Stomach (tissue), 9 donors: ENCODE measurements around the gene BMPR1B. TPM values are rescaled to one million over a fixed set of nuclear protein-coding genes. Genes with fewer than 3 reads are reported as not detected.

Source experiments
- DNase-seq, 2 donors: peaks; one replicate each; pipeline versions ENCODE4 v3.0.0 to v3.0.0-alpha.2; 2013 to 2019
- H3K27ac ChIP-seq, 5 donors: fragments of 200-600 bp in 4 of 5; sonication (generic) in 4 of 5; one replicate each; pipeline ENCODE4 v1.5.1; 2013 to 2019; ENCODE audit warnings: mild to moderate bottlenecking in 1 of 5, moderate library complexity in 1 of 5
- H3K27me3 ChIP-seq, 3 donors: fragments of 200-600 bp; sonication (generic); one replicate each; pipeline ENCODE4 v1.5.1; 2017 to 2019; ENCODE audit warnings: mixed run types in 1 of 3
- H3K36me3 ChIP-seq, 4 donors: fragments of 200-600 bp; sonication (generic); 1 replicate in 3 of 4; 2 replicates in 1 of 4; pipeline ENCODE4 v1.5.1; 2016 to 2019
- H3K4me1 ChIP-seq, 4 donors: fragments of 200-600 bp; sonication (generic); one replicate each; pipeline ENCODE4 v1.5.1; 2016 to 2019
- H3K4me3 ChIP-seq, 4 donors: fragments of 200-600 bp; sonication (generic) in 3 of 4; one replicate each; pipeline ENCODE4 v1.5.1; 2016 to 2019; ENCODE audit warnings: mild to moderate bottlenecking in 1 of 4
- H3K9me3 ChIP-seq, 4 donors: fragments of 200-600 bp; sonication (generic); one replicate each; pipeline ENCODE4 v1.5.1; 2016 to 2019
- EP300 ChIP-seq: sonication (generic); formaldehyde crosslinking; IDR thresholded peaks from one replicate; pipeline ENCODE4 v1.6.1; 2017; ENCODE audit warnings: antibody characterized with exemption
- POLR2A ChIP-seq, 4 donors: fragments of 450-650 bp; IDR thresholded peaks; one replicate each; pipeline ENCODE4 v1.6.1; 2016; ENCODE audit warnings: antibody characterized with exemption in 4 of 4, control low read depth in 2 of 4, mild to moderate bottlenecking in 1 of 4, moderate library complexity in 1 of 4
- POLR2AphosphoS5 ChIP-seq, 3 donors: sonication (generic); formaldehyde crosslinking; IDR thresholded peaks; one replicate each; pipeline ENCODE4 v1.6.1; 2016; ENCODE audit warnings: antibody characterized with exemption in 3 of 3
- WGBS, 5 donors: extraction: QIAGEN DNeasy Blood & Tissue Kit in 3 of 5; methylation state at CpG; one replicate each; pipeline versions ENCODE4 v1.1.5 to v1.1.7; 2013 to 2018; 5-methylcytosine and 5-hydroxymethylcytosine counted together
- intact Hi-C: fragments of 100-400 bp; cut with DNase I; formaldehyde crosslinking; loops from one replicate; pipeline ENCODE4 v1.15.1; 2023; ENCODE audit warnings: low total_unique reads
- polyA plus RNA-seq, 3 donors: library from polyadenylated mRNA; stranded (reverse); fragments of 200-250 nt; gene quantifications; one replicate each; pipeline ENCODE4 v1.2.3, GENCODE V29; 2013
- total RNA-seq, 5 donors: library from RNA; depleted of rRNA; stranded (reverse); fragments of >200 nt; gene quantifications; one replicate each; pipeline versions ENCODE4 v1.1.0 to v1.2.3, GENCODE V29; 2014 to 2016
- TF ChIP-seq, protein P1 (sequence below), 7 experiments: fragments of 450-650 bp in 4 of 7; fragments of 200-600 bp in 3 of 7; sonication (generic) in 3 of 7; IDR thresholded peaks; one replicate each; pipeline ENCODE4 v1.5.1; 2016 to 2019; ENCODE audit warnings: antibody characterized with exemption in 7 of 7, control low read depth in 2 of 7, mild to moderate bottlenecking in 1 of 7
- donor health status: healthy with polysubstance abuse.
- donor health status: Bipolar disorder and iron deficiency.
- donor health status: healthy.

The BMPR1B gene
- total and polyA plus RNA-seq, 8 donors, result 0.37 to 29.8 (median 1.5) TPM; not detected in 1

DNA sequence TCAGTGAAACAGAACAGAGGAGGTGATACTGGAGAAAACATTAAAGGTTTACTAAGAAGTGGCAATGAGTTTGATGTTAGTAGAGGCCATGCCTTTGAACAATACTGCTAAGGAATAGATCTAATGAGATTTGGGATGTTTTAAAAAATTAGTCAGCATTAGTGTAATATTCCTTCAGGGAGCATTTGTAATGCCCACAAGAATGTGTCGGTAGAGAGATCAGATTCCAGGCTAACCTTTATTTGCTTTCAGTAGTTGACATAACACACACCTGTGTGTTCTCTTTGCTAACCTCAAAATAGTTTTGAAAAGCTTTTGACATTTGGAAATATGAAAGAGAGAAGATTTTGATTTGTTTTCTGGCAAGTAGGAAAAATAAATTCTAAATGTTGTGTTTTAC is 328.8 kb downstream of the BMPR1B start:
- no peak for TF ChIP-seq EP300
- TF ChIP-seq, protein P1, sequence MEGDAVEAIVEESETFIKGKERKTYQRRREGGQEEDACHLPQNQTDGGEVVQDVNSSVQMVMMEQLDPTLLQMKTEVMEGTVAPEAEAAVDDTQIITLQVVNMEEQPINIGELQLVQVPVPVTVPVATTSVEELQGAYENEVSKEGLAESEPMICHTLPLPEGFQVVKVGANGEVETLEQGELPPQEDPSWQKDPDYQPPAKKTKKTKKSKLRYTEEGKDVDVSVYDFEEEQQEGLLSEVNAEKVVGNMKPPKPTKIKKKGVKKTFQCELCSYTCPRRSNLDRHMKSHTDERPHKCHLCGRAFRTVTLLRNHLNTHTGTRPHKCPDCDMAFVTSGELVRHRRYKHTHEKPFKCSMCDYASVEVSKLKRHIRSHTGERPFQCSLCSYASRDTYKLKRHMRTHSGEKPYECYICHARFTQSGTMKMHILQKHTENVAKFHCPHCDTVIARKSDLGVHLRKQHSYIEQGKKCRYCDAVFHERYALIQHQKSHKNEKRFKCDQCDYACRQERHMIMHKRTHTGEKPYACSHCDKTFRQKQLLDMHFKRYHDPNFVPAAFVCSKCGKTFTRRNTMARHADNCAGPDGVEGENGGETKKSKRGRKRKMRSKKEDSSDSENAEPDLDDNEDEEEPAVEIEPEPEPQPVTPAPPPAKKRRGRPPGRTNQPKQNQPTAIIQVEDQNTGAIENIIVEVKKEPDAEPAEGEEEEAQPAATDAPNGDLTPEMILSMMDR (IDR thresholded peaks at IDR 0.05), result no peak
- TF ChIP-seq POLR2A (IDR thresholded peaks at IDR 0.05), result no peak
- peak in 1 of 3 donors; percentile 12 for TF ChIP-seq POLR2AphosphoS5 (IDR thresholded peaks at IDR 0.05)
- no peaks in the 10 kb centered on the region for H3K27me3 ChIP-seq
- peak in 1 of 2 donors; percentile 59 for DNase-seq
- peaks cover 0 to 29% (median 10%) of the 10 kb centered on the region in 4 donors for H3K4me1 ChIP-seq
- peak overlapping the region in 4 of 5 donors; percentile 9 to 31 (median 9) for H3K27ac ChIP-seq
- 30 to 70% (median 39%) methylated on average over 1 of the region's 1 CpG for WGBS, 5 donors
- no peaks in the 10 kb centered on the region for H3K9me3 ChIP-seq
- no peak overlapping the region for H3K4me3 ChIP-seq
- intact Hi-C loops, result no loop called here
- no peaks in the 10 kb centered on the region for H3K36me3 ChIP-seq

DNA sequence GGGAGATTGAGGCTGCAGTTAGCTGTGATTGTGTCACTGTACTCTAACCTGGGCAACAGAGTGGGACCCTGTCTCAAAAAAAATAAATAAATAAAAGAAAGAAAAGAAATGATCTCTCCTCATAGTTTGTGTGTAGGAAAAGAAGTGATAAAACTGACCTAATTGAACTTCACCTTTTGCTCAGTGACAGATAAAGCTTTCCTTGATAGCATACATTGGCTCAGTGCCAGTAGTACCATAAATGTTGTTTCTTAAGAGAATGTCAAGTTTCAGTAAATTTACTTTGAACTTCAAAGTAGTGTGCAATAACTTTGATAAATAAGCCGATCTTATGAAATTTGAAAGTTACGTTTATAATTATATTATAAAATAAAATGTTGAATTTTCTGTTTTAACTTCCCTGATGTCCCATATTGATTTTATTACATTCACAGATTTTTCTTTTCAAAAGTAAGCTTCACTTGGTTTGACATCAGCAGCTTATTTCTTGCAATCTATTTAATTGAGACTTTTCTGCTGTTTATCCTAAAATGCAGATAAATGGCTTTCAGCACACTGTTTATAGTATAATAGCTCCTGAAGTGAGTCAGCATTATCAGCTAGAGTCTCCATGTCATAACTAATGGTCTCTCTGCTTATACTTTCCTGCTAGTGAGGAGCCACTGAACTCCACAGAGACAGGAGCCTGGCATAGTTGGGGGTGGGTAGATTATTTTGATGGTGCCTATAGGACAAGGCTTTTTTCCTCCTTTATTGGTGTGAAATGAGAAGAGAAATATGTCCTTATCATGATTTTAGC is 330.1 kb downstream of the BMPR1B start:
- WGBS, 5 donors, result 54 to 65% (median 62%) methylated on average over 2 of the region's 2 CpGs

DNA sequence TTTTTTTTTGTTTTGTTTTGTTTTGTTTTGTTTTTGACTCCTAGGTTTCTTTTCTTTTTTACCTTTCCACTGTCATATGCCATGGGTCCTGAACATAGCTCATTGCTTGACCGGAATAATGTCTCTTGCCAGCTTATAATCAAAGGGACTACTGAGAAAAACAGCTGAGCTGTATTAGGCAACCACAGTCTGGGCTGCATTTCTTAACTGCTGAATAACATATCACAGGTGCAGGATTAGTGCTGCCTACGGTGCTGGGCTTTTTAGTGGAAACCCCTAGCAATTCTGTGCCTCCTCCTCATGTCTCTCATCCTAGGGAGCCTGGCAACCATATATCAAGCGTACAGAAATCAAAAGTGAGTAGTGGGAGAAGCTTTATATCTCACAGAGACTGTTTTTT is 333.5 kb downstream of the BMPR1B start:
- TF ChIP-seq POLR2AphosphoS5 (IDR thresholded peaks at IDR 0.05), result no peak
- TF ChIP-seq, protein P1 (IDR thresholded peaks at IDR 0.05), result no peak
- no peak for TF ChIP-seq POLR2A (IDR thresholded peaks at IDR 0.05)
- no peak for TF ChIP-seq EP300
- DNase-seq, result no peak
- no peak overlapping the region for H3K4me3 ChIP-seq
- no peak overlapping the region for H3K27ac ChIP-seq
- H3K4me1 ChIP-seq, result peaks cover 0 to 20% (median 10%) of the 10 kb centered on the region in 4 donors
- H3K36me3 ChIP-seq, result no peaks in the 10 kb centered on the region
- no peaks in the 10 kb centered on the region for H3K9me3 ChIP-seq
- no peaks in the 10 kb centered on the region for H3K27me3 ChIP-seq
- 71 to 87% (median 75%) methylated on average over 3 of the region's 3 CpGs for WGBS, 5 donors
- intact Hi-C loops, result no loop called here

More for the DNA sequence above, 330.1 kb downstream of the BMPR1B start:
- no peak overlapping the region for H3K27ac ChIP-seq
- no peaks in the 10 kb centered on the region for H3K9me3 ChIP-seq
- H3K27me3 ChIP-seq, result no peaks in the 10 kb centered on the region
- TF ChIP-seq POLR2AphosphoS5 (IDR thresholded peaks at IDR 0.05) (no peak), POLR2A (IDR thresholded peaks at IDR 0.05) (no peak), EP300 (no peak)
- TF ChIP-seq, protein P1 (IDR thresholded peaks at IDR 0.05), result no peak
- intact Hi-C loops, result no loop called here
- H3K4me1 ChIP-seq, result peaks cover 0 to 29% (median 11%) of the 10 kb centered on the region in 4 donors
- H3K36me3 ChIP-seq, result no peaks in the 10 kb centered on the region
- no peak overlapping the region for H3K4me3 ChIP-seq
- DNase-seq, result peak in 1 of 2 donors; percentile 53

DNA sequence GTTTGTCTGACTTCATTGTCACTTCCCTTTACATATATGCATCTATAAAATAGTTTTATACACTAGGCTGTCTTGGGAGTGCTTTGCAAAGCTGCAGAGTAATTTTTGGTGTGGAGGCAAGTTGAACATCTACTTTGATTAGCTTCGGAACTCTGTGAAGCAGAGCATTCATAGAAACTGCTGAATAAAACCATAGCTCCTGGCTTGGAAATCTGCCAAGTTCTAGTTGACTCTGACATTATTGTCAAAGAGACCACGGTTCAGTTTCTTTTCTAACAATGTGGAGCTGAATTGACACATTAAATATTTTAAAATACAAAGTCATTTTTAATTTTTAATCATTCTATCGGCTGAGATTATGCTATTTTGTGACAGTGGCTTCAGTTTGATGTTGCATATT is 335.0 kb downstream of the BMPR1B start:
- Histone ChIP-seq H3K4me1 (peaks cover 0 to 11% (median 5%) of the 10 kb centered on the region in 4 donors), H3K27ac (no peak overlapping the region), H3K27me3 (no peaks in the 10 kb centered on the region), H3K4me3 (no peak overlapping the region), H3K36me3 (no peaks in the 10 kb centered on the region), H3K9me3 (no peaks in the 10 kb centered on the region)
- WGBS, 5 donors, result 16 to 39% (median 25%) methylated on average over 3 of the region's 3 CpGs
- peak in 1 of 2 donors; percentile 68 for DNase-seq
- intact Hi-C loops, result no loop called here
- TF ChIP-seq EP300 (no peak), POLR2AphosphoS5 (IDR thresholded peaks at IDR 0.05) (no peak)
- TF ChIP-seq, protein P1 (IDR thresholded peaks at IDR 0.05), result no peak
